Measurements from ENCODE around the gene SLC38A9. TPM values are rescaled to one million over a fixed set of nuclear protein-coding genes. Genes with fewer than 3 reads are reported as not detected.
A peak's percentile ranks its signal among the peaks of the same experiment; 100 is the strongest.

The SLC38A9 gene
- total and polyA plus RNA-seq, 4 donors, result 11.4 to 31.0 (median 18.6) TPM

- H3K27me3 ChIP-seq (ENCODE audit: control insufficient read depth in 4 of 4, insufficient read depth in 4 of 4, low read length in 3 of 4), result no peaks in the 10 kb centered on the region
- 19% methylated on average over 3 of the region's 3 CpGs for WGBS
These were observed 90.9 kb downstream of the SLC38A9 start for GRCh38 chr5:55621229-55621628.

More at GRCh38 chr5:55621229-55621628, 90.9 kb downstream of the SLC38A9 start:
- DNase-seq (ENCODE audit: low spot score), result no peak
- peak overlapping the region; percentile 47 to 83 for H3K27ac ChIP-seq (ENCODE audit: low read depth in 1 of 2, low read length in 2 of 2)
- no peaks in the 10 kb centered on the region for H3K36me3 ChIP-seq (ENCODE audit: control insufficient read depth in 4 of 4, insufficient read depth in 3 of 4, low read depth in 1 of 4, low read length in 3 of 4)
- H3K4me3 ChIP-seq (ENCODE audit: low read depth in 1 of 3, low read length in 3 of 3), result no peak overlapping the region
- no peak for TF ChIP-seq ATF3 (IDR thresholded peaks at IDR 0.05)
- no peak for TF ChIP-seq EGR1 (IDR thresholded peaks at IDR 0.05; ENCODE audit: low read depth in 2 of 2)
- no peak for TF ChIP-seq CTCF (IDR thresholded peaks at IDR 0.05; ENCODE audit: low read depth, low read length, missing input control)
- TF ChIP-seq NR2F2 (IDR thresholded peaks at IDR 0.05), result no peak
- peak; percentile 19 for TF ChIP-seq MAX (IDR thresholded peaks at IDR 0.05)
- TF ChIP-seq FOXA2 (IDR thresholded peaks at IDR 0.05), result peak; percentile 93
- peak; percentile 33 for TF ChIP-seq YY1 (IDR thresholded peaks at IDR 0.05)
- TF ChIP-seq ZBTB33 (IDR thresholded peaks at IDR 0.05), result no peak
- peak in 1 of 2 donors; percentile 59 for TF ChIP-seq RXRA (IDR thresholded peaks at IDR 0.05)
- TF ChIP-seq HNF4G (IDR thresholded peaks at IDR 0.05), result no peak
- TF ChIP-seq JUND (IDR thresholded peaks at IDR 0.05), result no peak
- peak; percentile 63 for TF ChIP-seq REST (IDR thresholded peaks at IDR 0.05)
- no peak for TF ChIP-seq GABPA (IDR thresholded peaks at IDR 0.05 in 1 of 2, conservative IDR thresholded peaks at IDR 0.05 in 1 of 2)
- no peak for TF ChIP-seq TAF1 (conservative IDR thresholded peaks at IDR 0.05)
- peak; percentile 85 for TF ChIP-seq FOXA1 (IDR thresholded peaks at IDR 0.05)
- TF ChIP-seq RAD21 (IDR thresholded peaks at IDR 0.05), result peak in 1 of 2 donors; percentile 24
- peak in 1 of 2 donors; percentile 66 for TF ChIP-seq HNF4A (conservative IDR thresholded peaks at IDR 0.05)
- TF ChIP-seq SP1 (IDR thresholded peaks at IDR 0.05), result no peak
- H3K9me3 ChIP-seq (ENCODE audit: control insufficient read depth in 4 of 4, low read length in 3 of 4), result no peaks in the 10 kb centered on the region
- peaks cover 4 to 24% (median 11%) of the 10 kb centered on the region in 4 donors for H3K4me1 ChIP-seq (ENCODE audit: control insufficient read depth in 4 of 4, insufficient read depth in 4 of 4, low read length in 3 of 4)
- H3K9ac ChIP-seq (ENCODE audit: low read depth in 1 of 2, low read length in 2 of 2), result no peak overlapping the region

All from liver (tissue), 9 donors.